ENCODE results near the gene ITSN2. TPM values are rescaled to one million over a fixed set of nuclear protein-coding genes. Genes with fewer than 3 reads are reported as not detected.
A peak's percentile ranks its signal among the peaks of the same experiment; 100 is the strongest.
"Not testable (repeated sequence)": the region's sequence is repeated elsewhere in the genome, so short reads cannot be mapped to it uniquely, and the experiment has no call there.

Gene ITSN2
- total RNA-seq, 1 donor from 2014 or later, result 41.2 TPM

- ATAC-seq (ENCODE audit: poor library complexity) (no peak), DNase-seq (no peak)
- intact Hi-C loops (cut with DNase I), result no loop called here
These were observed 17.0 kb downstream of the ITSN2 start for GRCh38 chr2:24343225-24343882.

- DNase-seq (no peak), ATAC-seq (ENCODE audit: poor library complexity) (no peak)
- intact Hi-C loops (cut with DNase I), result no loop called here
These were observed 18.0 kb downstream of the ITSN2 start for GRCh38 chr2:24342110-24342910.

- DNase-seq (no peak), ATAC-seq (ENCODE audit: poor library complexity) (no peak)
- intact Hi-C loops (cut with DNase I), result no loop called here
These were observed 20.5 kb downstream of the ITSN2 start for GRCh38 chr2:24339856-24340262.

GRCh38 chr2:24339098-24339497 lies 21.2 kb downstream of the ITSN2 start:
- intact Hi-C loops (cut with DNase I); DNase-seq; ATAC-seq (ENCODE audit: poor library complexity): not testable (repeated sequence)

- intact Hi-C loops (cut with DNase I), result no loop called here
- no peak for ATAC-seq (ENCODE audit: poor library complexity)
- DNase-seq, result no peak
These were observed 22.4 kb downstream of the ITSN2 start for GRCh38 chr2:24337890-24338289.

GRCh38 chr2:24336811-24337210 lies 23.5 kb downstream of the ITSN2 start:
- DNase-seq, result no peak
- intact Hi-C loops (cut with DNase I), result no loop called here
- no peak for ATAC-seq (ENCODE audit: poor library complexity)

GRCh38 chr2:24334245-24334633 lies 26.1 kb downstream of the ITSN2 start:
- no peak for ATAC-seq (ENCODE audit: poor library complexity)
- DNase-seq, result no peak
- intact Hi-C loops (cut with DNase I), result no loop called here

GRCh38 chr2:24332791-24333540 lies 27.4 kb downstream of the ITSN2 start:
- DNase-seq (no peak), ATAC-seq (ENCODE audit: poor library complexity) (no peak)
- intact Hi-C loops (cut with DNase I), result no loop called here

- intact Hi-C loops (cut with DNase I), result no loop called here
- DNase-seq (no peak), ATAC-seq (ENCODE audit: poor library complexity) (no peak)
These were observed 30.2 kb downstream of the ITSN2 start for GRCh38 chr2:24330161-24330560.

- ATAC-seq (ENCODE audit: poor library complexity) (no peak), DNase-seq (no peak)
- intact Hi-C loops (cut with DNase I), result no loop called here
These were observed 30.6 kb downstream of the ITSN2 start for GRCh38 chr2:24329700-24330099.

GRCh38 chr2:24328010-24328409 lies 32.3 kb downstream of the ITSN2 start:
- ATAC-seq (ENCODE audit: poor library complexity) (peak; percentile 75), DNase-seq (no peak)
- intact Hi-C loops (cut with DNase I), result no loop called here

GRCh38 chr2:24317491-24317920 lies 42.8 kb downstream of the ITSN2 start:
- peak; percentile 48 for DNase-seq
- intact Hi-C loops (cut with DNase I), result no loop called here
- ATAC-seq (ENCODE audit: poor library complexity), result peak; percentile 49

- DNase-seq (no peak), ATAC-seq (ENCODE audit: poor library complexity) (no peak)
- intact Hi-C loops (cut with DNase I), result no loop called here
These were observed 44.7 kb downstream of the ITSN2 start for GRCh38 chr2:24315669-24316068.

GRCh38 chr2:24313744-24314632 lies 46.3 kb downstream of the ITSN2 start:
- DNase-seq (no peak), ATAC-seq (ENCODE audit: poor library complexity) (no peak)
- intact Hi-C loops (cut with DNase I), result no loop called here

- ATAC-seq (ENCODE audit: poor library complexity), result no peak
- intact Hi-C loops (cut with DNase I), result no loop called here
- no peak for DNase-seq
These were observed 52.4 kb downstream of the ITSN2 start for GRCh38 chr2:24307961-24308360.

- DNase-seq (no peak), ATAC-seq (ENCODE audit: poor library complexity) (peak; percentile 1)
- intact Hi-C loops (cut with DNase I), result loop anchor here (5.0 kb wide), 1 partner anchor 58 kb away; the partner anchor contains the start of gene ITSN2
These were observed 55.7 kb downstream of the ITSN2 start for GRCh38 chr2:24304631-24305030.

GRCh38 chr2:24304098-24304497 lies 56.2 kb downstream of the ITSN2 start:
- intact Hi-C loops (cut with DNase I), result loop anchor here (5.0 kb wide), 1 partner anchor 58 kb away; the partner anchor contains the start of gene ITSN2
- ATAC-seq (ENCODE audit: poor library complexity), result peak; percentile 97

GRCh38 chr2:24301599-24301998 lies 58.7 kb downstream of the ITSN2 start:
- DNase-seq, result no peak
- intact Hi-C loops (cut with DNase I), result loop anchor here (5.0 kb wide), 1 partner anchor 61 kb away; the partner anchor contains the start of gene ITSN2
- no peak for ATAC-seq (ENCODE audit: poor library complexity)

More at GRCh38 chr2:24304098-24304497, 56.2 kb downstream of the ITSN2 start:
- peak; percentile 73 for DNase-seq
